Trophoblast cell (in vitro differentiated cells and primary cell): ENCODE data around the gene ANAPC5.

Source experiments
- DNase-seq, 2 donors: peaks; one replicate each; pipeline ENCODE4 v3.0.0-alpha.2; 2016
- H2AFZ ChIP-seq: 2 replicates; pipeline ENCODE4 v1.6.1; 2013; ENCODE audit warnings: low read length, moderate library complexity, mild to moderate bottlenecking; ENCODE audit not compliant: insufficient read depth, poor library complexity
- H2AK5ac ChIP-seq: 2 replicates; pipeline ENCODE4 v1.6.1; 2013; ENCODE audit warnings: mild to moderate bottlenecking, low read length
- H2BK120ac ChIP-seq: 2 replicates; pipeline ENCODE4 v1.6.1; 2013; ENCODE audit warnings: low read length, mild to moderate bottlenecking, moderate library complexity; ENCODE audit not compliant: insufficient read depth, poor library complexity
- H2BK12ac ChIP-seq: 2 replicates; pipeline ENCODE4 v1.6.1; 2013; ENCODE audit warnings: mild to moderate bottlenecking, low read length, moderate library complexity
- H2BK5ac ChIP-seq: 2 replicates; pipeline ENCODE4 v1.6.1; 2013; ENCODE audit warnings: low read length, low read depth, moderate library complexity, mild to moderate bottlenecking; ENCODE audit not compliant: poor library complexity
- H3K14ac ChIP-seq: 2 replicates; pipeline ENCODE4 v1.6.1; 2013; ENCODE audit warnings: mild to moderate bottlenecking, low read length
- H3K18ac ChIP-seq: 2 replicates; pipeline ENCODE4 v1.6.1; 2013; ENCODE audit warnings: mild to moderate bottlenecking, low read length
- H3K23ac ChIP-seq: 2 replicates; pipeline ENCODE4 v1.6.1; 2013; ENCODE audit warnings: low read length
- H3K27ac ChIP-seq: 2 replicates; pipeline ENCODE4 v1.5.1; 2013; ENCODE audit warnings: low read depth, mild to moderate bottlenecking, inconsistent platforms, low read length, moderate library complexity
- H3K27me3 ChIP-seq: 2 replicates; pipeline ENCODE4 v1.6.1; 2013; ENCODE audit warnings: inconsistent platforms, mild to moderate bottlenecking, low read length, moderate library complexity; ENCODE audit not compliant: insufficient read depth
- H3K36me3 ChIP-seq, 2 experiments: 1 replicate in 1 of 2; 2 replicates in 1 of 2; pipeline ENCODE4 v1.6.1; 2013; ENCODE audit warnings: low read length in 2 of 2, mild to moderate bottlenecking in 2 of 2, moderate library complexity in 1 of 2; ENCODE audit not compliant: insufficient read depth in 2 of 2, control insufficient read depth in 1 of 2
- H3K4ac ChIP-seq: 2 replicates; pipeline ENCODE4 v1.6.1; 2013; ENCODE audit warnings: low read depth, mild to moderate bottlenecking, low read length, moderate library complexity
- H3K4me1 ChIP-seq, 2 experiments: 1 replicate in 1 of 2; 2 replicates in 1 of 2; pipeline ENCODE4 v1.6.1; 2013; ENCODE audit warnings: low read length in 2 of 2, mild to moderate bottlenecking in 2 of 2, moderate library complexity in 1 of 2; ENCODE audit not compliant: insufficient read depth in 2 of 2, control insufficient read depth in 1 of 2
- H3K4me2 ChIP-seq: 2 replicates; pipeline ENCODE4 v1.6.1; 2013; ENCODE audit warnings: inconsistent platforms, mild to moderate bottlenecking, low read length, moderate library complexity
- H3K4me3 ChIP-seq: 2 replicates; pipeline ENCODE4 v1.5.1; 2013; ENCODE audit warnings: mild to moderate bottlenecking, low read depth, low read length, inconsistent platforms
- H3K79me1 ChIP-seq: one replicate; pipeline ENCODE4 v1.6.1; 2013; ENCODE audit warnings: low read length
- H3K79me2 ChIP-seq: 2 replicates; pipeline ENCODE4 v1.6.1; 2013; ENCODE audit warnings: low read length, mild to moderate bottlenecking; ENCODE audit not compliant: control insufficient read depth, insufficient read depth, poor library complexity
- H3K9ac ChIP-seq: 2 replicates; pipeline ENCODE4 v1.6.1; 2013; ENCODE audit warnings: mild to moderate bottlenecking, low read length
- H3K9me3 ChIP-seq: 2 replicates; pipeline ENCODE4 v1.6.1; 2013; ENCODE audit warnings: low read depth, mild to moderate bottlenecking, control low read depth, inconsistent platforms, low read length; ENCODE audit not compliant: insufficient read depth
- H4K12ac ChIP-seq: 2 replicates; pipeline ENCODE4 v1.6.1; 2013; ENCODE audit warnings: low read depth, mild to moderate bottlenecking, low read length, moderate library complexity
- H4K8ac ChIP-seq: 2 replicates; pipeline ENCODE4 v1.6.1; 2013; ENCODE audit warnings: low read depth, mild to moderate bottlenecking, low read length, moderate library complexity
- H4K91ac ChIP-seq: one replicate; pipeline ENCODE4 v1.6.1; 2013; ENCODE audit warnings: low read depth, mild to moderate bottlenecking, low read length, moderate library complexity
- whole genome bisulfite sequencing: extraction: QIAGEN DNeasy Blood & Tissue Kit; methylation state at CpG from one replicate; pipeline ENCODE4 v1.1.7; 2013; ENCODE audit warnings: missing lambda C conversion rate; ENCODE audit not compliant: insufficient read length, insufficient coverage; ENCODE audit errors: extremely low coverage; 5-methylcytosine and 5-hydroxymethylcytosine counted together

The ANAPC5 gene

DNA sequence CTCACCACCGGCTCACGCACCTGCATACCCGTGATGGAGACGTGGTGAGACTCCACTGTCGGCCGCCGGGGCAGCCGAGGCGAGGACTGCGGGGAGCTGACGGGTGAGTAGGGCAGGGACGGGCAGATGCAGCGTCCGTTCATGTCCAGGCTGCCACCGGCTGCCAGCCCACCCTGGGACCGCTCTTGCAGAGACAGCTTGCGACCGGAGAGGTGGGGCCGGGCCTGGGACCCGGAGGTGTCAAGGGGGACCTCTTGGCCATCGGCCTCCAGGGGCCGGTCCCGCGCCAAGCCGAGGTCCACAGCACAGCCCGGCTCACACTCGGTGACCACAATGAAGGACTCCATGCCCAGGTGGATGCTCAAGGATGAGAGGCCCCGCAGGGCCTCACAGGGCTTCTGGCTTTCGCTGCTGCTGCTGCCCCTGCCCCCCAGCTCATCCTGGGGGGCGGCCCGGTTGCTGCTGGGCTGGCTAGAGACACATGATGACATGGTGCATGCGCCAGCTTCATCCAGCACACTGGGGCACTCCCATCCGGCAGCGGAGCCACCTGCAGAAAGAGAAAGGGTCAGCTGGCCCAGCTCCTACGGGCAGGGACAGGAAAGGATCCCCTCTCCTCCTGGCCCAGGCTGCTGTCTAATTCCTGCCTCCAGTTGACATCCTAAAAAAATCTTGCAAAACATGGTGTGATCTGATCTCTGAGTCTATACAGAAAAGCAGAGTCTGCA is 78.0 kb downstream of the ANAPC5 start:
- Histone ChIP-seq H2BK120ac (no peak overlapping the region), H4K12ac (no peak overlapping the region), H3K27ac (no peak overlapping the region), H3K4me1 (no peaks in the 10 kb centered on the region), H3K14ac (no peak overlapping the region), H2AFZ (no peak overlapping the region), H3K4ac (no peak overlapping the region), H3K79me1 (no peaks in the 10 kb centered on the region), H3K36me3 (peaks cover 4 to 5% of the 10 kb centered on the region in 2 experiments), H4K8ac (no peak overlapping the region), H3K79me2 (no peaks in the 10 kb centered on the region), H3K23ac (no peak overlapping the region), H4K91ac (no peak overlapping the region), H3K9me3 (no peaks in the 10 kb centered on the region), H3K9ac (no peak overlapping the region), H3K27me3 (no peaks in the 10 kb centered on the region), H2AK5ac (no peak overlapping the region), H2BK12ac (no peak overlapping the region), H3K4me2 (no peak overlapping the region), H3K4me3 (peak overlapping the region; percentile 5), H3K18ac (no peak overlapping the region), H2BK5ac (no peak overlapping the region)
- no peak for DNase-seq
- no CpG with 5 or more reads among the region's 35 CpGs for WGBS

- Histone ChIP-seq H3K4ac (no peak overlapping the region), H3K4me2 (no peak overlapping the region), H4K12ac (no peak overlapping the region), H4K8ac (no peak overlapping the region), H3K79me1 (no peaks in the 10 kb centered on the region), H2AFZ (no peak overlapping the region), H3K18ac (no peak overlapping the region), H3K9ac (no peak overlapping the region), H3K27ac (no peak overlapping the region), H3K27me3 (no peaks in the 10 kb centered on the region), H3K4me3 (no peak overlapping the region), H3K14ac (no peak overlapping the region), H3K79me2 (no peaks in the 10 kb centered on the region), H3K36me3 (peaks cover 8 to 12% of the 10 kb centered on the region in 2 experiments), H2BK120ac (no peak overlapping the region), H4K91ac (no peak overlapping the region), H2BK12ac (no peak overlapping the region), H2BK5ac (no peak overlapping the region), H3K9me3 (no peaks in the 10 kb centered on the region), H3K4me1 (no peaks in the 10 kb centered on the region), H2AK5ac (no peak overlapping the region), H3K23ac (no peak overlapping the region)
- WGBS: no CpG with 5 or more reads among the region's 14 CpGs
- no peak for DNase-seq
Observed at GRCh38 chr12:121273364-121273896, 78.8 kb downstream of the ANAPC5 start.

DNA sequence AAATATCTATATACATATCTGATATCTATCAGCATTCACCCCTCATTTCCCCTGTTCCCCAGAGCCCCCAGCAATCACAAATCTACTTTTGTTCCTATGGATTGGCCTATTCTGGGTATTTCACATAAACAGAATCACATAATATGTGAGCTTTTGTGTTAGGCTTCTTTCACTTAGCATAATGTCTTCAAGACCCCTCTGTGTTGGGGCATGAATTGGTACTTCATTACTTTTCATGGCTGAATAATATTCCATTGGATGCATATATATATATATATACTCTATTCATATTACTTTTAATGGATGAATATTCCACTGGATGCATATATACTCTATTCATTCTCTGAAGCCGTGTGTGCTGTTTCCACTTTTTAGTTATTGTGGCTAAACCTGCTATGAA is 84.4 kb downstream of the ANAPC5 start:
- Histone ChIP-seq H2BK12ac (no peak overlapping the region), H3K4me1 (no peaks in the 10 kb centered on the region), H2BK5ac (no peak overlapping the region), H4K12ac (no peak overlapping the region), H3K9ac (no peak overlapping the region), H3K27ac (no peak overlapping the region), H3K9me3 (no peaks in the 10 kb centered on the region), H3K23ac (no peak overlapping the region), H3K4ac (no peak overlapping the region), H3K4me3 (no peak overlapping the region), H3K79me1 (no peaks in the 10 kb centered on the region), H3K14ac (no peak overlapping the region), H3K4me2 (no peak overlapping the region), H3K27me3 (no peaks in the 10 kb centered on the region), H3K18ac (no peak overlapping the region), H4K91ac (no peak overlapping the region), H3K79me2 (no peaks in the 10 kb centered on the region), H2BK120ac (no peak overlapping the region), H4K8ac (no peak overlapping the region), H2AK5ac (no peak overlapping the region), H2AFZ (no peak overlapping the region), H3K36me3 (peaks cover 10 to 16% of the 10 kb centered on the region in 2 experiments)
- no CpG with 5 or more reads among the region's 1 CpG for WGBS
- DNase-seq: no peak

GRCh38 chr12:121264951-121265515 is 87.2 kb downstream of the ANAPC5 start:
- H3K79me1 ChIP-seq: no peaks in the 10 kb centered on the region
- no peak overlapping the region for H3K18ac ChIP-seq
- no peak overlapping the region for H3K4me2 ChIP-seq
- no peak overlapping the region for H2BK5ac ChIP-seq
- no peak overlapping the region for H3K4ac ChIP-seq
- no peak overlapping the region for H3K14ac ChIP-seq
- H3K4me3 ChIP-seq: no peak overlapping the region
- no peak overlapping the region for H3K23ac ChIP-seq
- H2BK120ac ChIP-seq: no peak overlapping the region
- H4K8ac ChIP-seq: no peak overlapping the region
- H3K4me1 ChIP-seq: no peaks in the 10 kb centered on the region
- no peak overlapping the region for H4K12ac ChIP-seq
- H3K79me2 ChIP-seq: no peaks in the 10 kb centered on the region
- H3K27me3 ChIP-seq: no peaks in the 10 kb centered on the region
- H2BK12ac ChIP-seq: no peak overlapping the region
- no peak overlapping the region for H4K91ac ChIP-seq
- no peak overlapping the region for H2AFZ ChIP-seq
- WGBS: no CpG with 5 or more reads among the region's 10 CpGs
- H3K9me3 ChIP-seq: no peaks in the 10 kb centered on the region
- H3K27ac ChIP-seq: no peak overlapping the region
- H3K36me3 ChIP-seq: peaks cover 17 to 24% of the 10 kb centered on the region in 2 experiments
- H2AK5ac ChIP-seq: no peak overlapping the region
- H3K9ac ChIP-seq: no peak overlapping the region
- DNase-seq: no peak
